GM21447 (cell line): ENCODE measurements around the gene LCMT1.
"Not testable (repeated sequence)": the region's sequence is repeated elsewhere in the genome, so short reads cannot be mapped to it uniquely, and the experiment has no call there.

Experiments
- ATAC-seq: cut with Tn5 transposase; IDR thresholded peaks from one replicate; pipeline ENCODE4 v1.9.1; 2021; ENCODE audit not compliant: unreplicated experiment

The LCMT1 gene

GRCh38 chr16:25093208-25094061, 18.1 kb upstream of the LCMT1 start:
- ATAC-seq: peak; percentile 68

- ATAC-seq: no peak
These were observed 16.9 kb upstream of the LCMT1 start for GRCh38 chr16:25094596-25094995.

- ATAC-seq: no peak
These were observed 15.9 kb upstream of the LCMT1 start for GRCh38 chr16:25095636-25096035.

GRCh38 chr16:25097276-25097975, 14.1 kb upstream of the LCMT1 start:
- ATAC-seq: no peak

- ATAC-seq: no peak
These were observed 11.0 kb upstream of the LCMT1 start for GRCh38 chr16:25100511-25100910.

GRCh38 chr16:25106567-25107465, 4.7 kb upstream of the LCMT1 start:
- ATAC-seq: peak; percentile 43

- ATAC-seq: no peak
These were observed 4.1 kb upstream of the LCMT1 start for GRCh38 chr16:25107466-25107792.

- no peak for ATAC-seq
These were observed 3.5 kb upstream of the LCMT1 start for GRCh38 chr16:25108054-25108453.

- no peak for ATAC-seq
These were observed 1.9 kb upstream of the LCMT1 start for GRCh38 chr16:25109643-25110042.

GRCh38 chr16:25110387-25110947, 1.1 kb upstream of the LCMT1 start:
- ATAC-seq: no peak

GRCh38 chr16:25114121-25114520, 2.6 kb downstream of the LCMT1 start:
- ATAC-seq: no peak

GRCh38 chr16:25118851-25119578, 7.5 kb downstream of the LCMT1 start:
- ATAC-seq: no peak

- ATAC-seq: no peak
These were observed 10.5 kb downstream of the LCMT1 start for GRCh38 chr16:25121824-25122600.

- no peak for ATAC-seq
These were observed 13.0 kb downstream of the LCMT1 start for GRCh38 chr16:25124503-25124902.

- ATAC-seq: not testable (repeated sequence)
These were observed 14.6 kb downstream of the LCMT1 start for GRCh38 chr16:25126086-25126666.

GRCh38 chr16:25126820-25127232, 15.3 kb downstream of the LCMT1 start:
- no peak for ATAC-seq

- ATAC-seq: not testable (repeated sequence)
These were observed 21.2 kb downstream of the LCMT1 start for GRCh38 chr16:25132751-25133150.

GRCh38 chr16:25134166-25134700, 22.7 kb downstream of the LCMT1 start:
- no peak for ATAC-seq
